CD4-positive, alpha-beta T cell treated with Interleukin-2 at 100 ng/mL for 4 hours (primary cell): Measurements from ENCODE around the gene ERAL1.

Source experiments
- DNase-seq: peaks from one replicate; pipeline ENCODE4 v3.0.0-alpha.2; 2020; ENCODE audit warnings: low spot score

The ERAL1 gene

GRCh38 chr17:28879886-28880571 is 25.2 kb downstream of the ERAL1 start:
- no peak for DNase-seq

DNA sequence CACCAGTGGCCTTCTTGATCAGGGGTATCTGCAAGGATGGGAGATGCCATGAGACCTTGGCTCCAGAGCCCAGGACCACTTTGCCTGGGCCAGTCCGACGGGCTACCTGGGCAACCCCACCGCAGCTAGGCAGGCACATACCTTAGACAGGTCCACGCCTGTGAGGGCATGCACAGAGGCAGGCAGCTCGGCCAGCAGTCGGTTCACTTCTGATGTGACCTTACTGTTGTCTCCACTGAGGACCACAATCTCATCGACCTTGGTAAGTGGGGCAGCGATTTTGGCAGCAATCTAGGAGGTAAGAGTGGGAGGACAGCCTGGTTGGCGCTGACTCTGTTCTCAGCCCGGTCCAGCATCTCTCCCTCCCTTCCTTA is 25.7 kb downstream of the ERAL1 start:
- no peak for DNase-seq

DNA sequence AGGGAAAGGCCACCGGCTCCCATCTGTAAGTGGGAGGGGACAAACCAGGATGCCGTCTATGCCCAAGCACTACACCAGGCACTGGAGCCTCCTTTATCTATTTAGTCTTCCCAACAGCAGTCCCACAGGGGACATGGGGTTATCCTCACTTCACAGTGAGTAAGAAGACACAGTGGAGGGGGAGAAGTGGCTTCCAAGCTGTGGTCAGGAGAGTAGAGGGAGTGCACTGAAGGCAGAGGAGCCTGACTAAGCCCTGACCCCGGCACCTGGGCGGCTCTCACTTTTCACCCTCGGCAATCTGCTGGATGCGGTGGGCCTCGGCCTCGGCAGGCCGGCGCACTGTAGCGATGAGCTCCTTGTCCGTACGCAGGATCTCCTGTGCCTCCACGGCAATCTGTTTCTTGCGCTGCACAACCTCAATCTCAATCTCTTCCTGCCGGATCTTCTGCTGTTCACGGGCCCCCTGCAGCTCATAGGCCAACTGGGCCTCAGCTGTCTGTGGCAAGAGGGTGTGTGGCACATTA is 26.8 kb downstream of the ERAL1 start:
- DNase-seq = no peak

DNA sequence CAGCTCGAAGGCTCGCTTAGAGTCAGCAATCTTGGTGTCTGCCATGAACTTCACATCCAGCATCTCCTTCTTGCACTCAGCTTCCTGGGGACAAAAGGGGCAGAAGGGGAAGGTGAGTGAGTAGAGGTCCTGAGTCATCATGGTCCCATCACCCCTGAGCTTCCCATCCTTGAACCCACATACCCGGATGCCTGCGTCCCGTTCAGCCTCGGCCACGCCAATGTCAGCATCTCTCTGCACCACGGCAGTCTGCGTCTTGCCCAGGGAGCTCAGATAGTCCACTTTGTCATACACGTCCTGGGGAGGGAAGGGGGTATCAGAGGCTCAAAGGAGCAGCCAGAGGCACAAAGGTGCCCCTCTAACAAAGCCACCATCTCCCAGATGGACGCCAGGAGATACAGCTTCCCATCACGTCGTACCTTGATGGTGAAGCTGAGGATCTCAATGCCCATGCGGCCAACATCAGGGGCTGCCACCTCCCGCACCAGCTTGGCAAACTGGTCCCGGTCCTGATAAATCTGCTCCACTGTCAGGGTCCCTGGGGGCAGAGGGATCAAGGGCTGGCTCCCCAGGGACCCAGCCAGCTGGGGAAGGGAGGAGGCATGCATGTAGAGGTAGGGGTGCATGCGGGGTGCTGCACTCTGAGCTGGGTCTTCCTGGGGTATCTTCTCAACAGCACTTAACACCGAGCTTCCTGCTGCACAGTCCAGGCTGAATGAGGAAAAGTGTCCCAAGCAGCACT is 27.5 kb downstream of the ERAL1 start:
- no peak for DNase-seq

- no peak for DNase-seq
Measured at GRCh38 chr17:28883967-28884702, 29.3 kb downstream of the ERAL1 start.

- no peak for DNase-seq
Measured at GRCh38 chr17:28885363-28885762, 30.5 kb downstream of the ERAL1 start.

- no peak for DNase-seq
Measured at GRCh38 chr17:28885951-28886350, 31.1 kb downstream of the ERAL1 start.

- DNase-seq = no peak
Measured at GRCh38 chr17:28887871-28888471, 33.2 kb downstream of the ERAL1 start.

GRCh38 chr17:28888832-28889231 is 34.0 kb downstream of the ERAL1 start:
- no peak for DNase-seq

GRCh38 chr17:28889996-28890395 is 35.2 kb downstream of the ERAL1 start:
- no peak for DNase-seq

DNA sequence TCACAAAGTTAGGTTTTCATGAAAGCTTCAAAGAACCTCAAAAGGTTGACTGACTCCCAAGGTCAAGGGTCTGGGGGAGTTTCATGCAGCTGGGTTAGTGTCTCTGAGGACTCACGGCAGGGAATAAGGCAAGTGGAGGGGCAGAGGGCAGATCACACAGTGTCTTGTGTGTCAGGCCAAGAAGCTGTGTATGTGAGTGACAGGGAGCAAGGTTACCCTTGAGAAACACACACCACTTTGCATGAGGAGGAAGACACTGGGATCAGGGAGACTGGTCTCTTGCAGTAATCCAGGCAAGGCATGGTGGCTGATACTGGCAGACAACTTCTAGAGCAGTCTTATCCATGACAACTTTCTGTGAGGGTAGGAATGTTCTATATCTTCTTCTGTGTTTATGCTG is 36.4 kb downstream of the ERAL1 start:
- DNase-seq = no peak

GRCh38 chr17:28892024-28892423 is 37.2 kb downstream of the ERAL1 start:
- DNase-seq = no peak

DNA sequence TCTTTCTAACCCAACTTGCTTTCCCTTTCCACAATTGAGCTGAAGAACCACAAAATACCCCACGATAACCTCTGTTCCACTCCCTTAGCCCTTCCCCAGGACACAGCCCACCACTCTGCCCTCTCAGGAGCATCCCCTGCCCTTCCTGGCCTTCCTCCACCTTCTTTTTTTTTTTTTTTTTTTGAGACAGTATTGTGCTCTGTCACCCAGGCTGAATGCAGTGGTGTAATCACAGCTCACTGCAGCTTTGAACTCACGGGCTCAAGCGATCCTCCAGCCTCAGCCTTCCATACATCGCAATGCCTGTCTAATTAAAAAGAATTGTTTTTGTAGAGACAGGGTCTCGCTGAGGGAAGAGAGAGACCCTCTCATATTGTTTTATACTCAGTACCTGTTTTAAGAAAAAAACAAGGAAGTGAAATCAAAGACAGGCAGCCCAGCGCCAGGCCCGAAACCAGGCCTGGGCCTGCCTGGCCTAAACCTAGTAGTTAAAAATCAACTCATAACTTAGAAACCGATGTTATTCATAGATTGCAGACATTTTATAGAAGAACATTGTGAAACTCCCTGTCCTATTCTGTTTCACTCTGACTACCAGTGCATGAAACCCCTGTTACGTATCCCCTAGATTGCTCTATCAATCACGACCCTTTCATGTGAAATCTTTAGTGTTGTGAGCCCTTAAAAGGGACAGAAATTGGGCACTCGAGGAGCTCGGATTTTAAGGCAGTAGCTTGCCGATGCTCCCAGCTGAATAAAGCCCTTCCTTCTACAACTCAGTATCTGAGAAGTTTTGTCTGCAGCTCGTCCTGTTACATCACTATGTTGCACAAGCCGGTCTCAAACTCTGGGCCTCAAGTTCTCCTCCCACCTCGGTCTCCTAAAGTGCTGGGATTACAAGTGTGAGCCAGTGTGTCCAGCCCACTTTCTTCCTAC is 38.7 kb downstream of the ERAL1 start:
- DNase-seq = peak; percentile 15

DNA sequence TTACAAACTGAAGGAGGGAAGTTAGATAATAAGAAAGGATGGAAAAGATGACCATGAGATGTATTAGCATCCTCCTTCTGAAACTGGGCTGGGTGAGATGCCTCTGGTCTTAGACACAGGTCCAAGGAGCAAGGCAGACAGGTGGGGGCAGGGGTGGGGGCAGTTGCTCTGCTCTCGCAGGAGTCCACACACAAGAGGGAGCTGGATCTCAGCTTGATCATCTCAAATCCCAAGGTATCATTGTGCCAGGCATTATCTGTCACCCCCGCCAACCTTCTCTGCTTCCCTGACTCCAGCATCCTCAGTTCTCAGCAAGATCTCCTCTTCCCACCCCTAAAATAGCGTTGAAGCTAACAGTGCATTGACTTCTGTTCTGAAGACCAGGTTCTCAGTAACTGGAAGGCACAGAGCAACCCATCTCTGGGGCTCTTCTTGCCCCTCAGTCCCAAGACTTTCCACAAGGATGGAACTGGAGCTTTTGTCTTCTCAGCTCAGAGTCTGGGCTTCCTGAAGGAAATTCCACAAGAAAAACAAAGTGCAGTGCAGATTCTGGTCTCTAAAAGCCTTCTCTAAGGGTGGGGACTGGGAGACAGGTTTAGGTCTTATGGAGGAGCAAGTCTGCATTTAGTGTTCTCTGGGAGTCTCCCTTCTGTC is 41.1 kb downstream of the ERAL1 start:
- DNase-seq = no peak

DNA sequence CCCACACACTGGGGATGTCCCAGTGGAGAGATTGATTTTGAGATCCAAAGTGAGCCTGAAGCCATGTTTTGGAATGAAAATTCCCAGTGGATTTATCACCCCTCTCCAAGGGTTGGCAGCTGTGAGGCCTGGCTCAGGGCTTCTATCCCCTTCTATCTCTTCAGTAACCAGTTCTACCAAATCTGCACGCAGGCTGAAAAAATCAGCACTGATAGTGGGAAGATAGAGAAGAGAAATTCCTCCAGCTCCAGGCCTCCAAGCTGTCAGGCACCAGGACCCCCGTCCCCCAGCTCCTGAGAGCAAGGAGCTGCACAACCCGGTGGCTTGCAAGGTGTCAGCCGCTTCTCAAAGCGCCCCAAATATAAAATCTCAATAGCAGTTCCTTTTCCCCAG is 41.7 kb downstream of the ERAL1 start:
- no peak for DNase-seq

DNA sequence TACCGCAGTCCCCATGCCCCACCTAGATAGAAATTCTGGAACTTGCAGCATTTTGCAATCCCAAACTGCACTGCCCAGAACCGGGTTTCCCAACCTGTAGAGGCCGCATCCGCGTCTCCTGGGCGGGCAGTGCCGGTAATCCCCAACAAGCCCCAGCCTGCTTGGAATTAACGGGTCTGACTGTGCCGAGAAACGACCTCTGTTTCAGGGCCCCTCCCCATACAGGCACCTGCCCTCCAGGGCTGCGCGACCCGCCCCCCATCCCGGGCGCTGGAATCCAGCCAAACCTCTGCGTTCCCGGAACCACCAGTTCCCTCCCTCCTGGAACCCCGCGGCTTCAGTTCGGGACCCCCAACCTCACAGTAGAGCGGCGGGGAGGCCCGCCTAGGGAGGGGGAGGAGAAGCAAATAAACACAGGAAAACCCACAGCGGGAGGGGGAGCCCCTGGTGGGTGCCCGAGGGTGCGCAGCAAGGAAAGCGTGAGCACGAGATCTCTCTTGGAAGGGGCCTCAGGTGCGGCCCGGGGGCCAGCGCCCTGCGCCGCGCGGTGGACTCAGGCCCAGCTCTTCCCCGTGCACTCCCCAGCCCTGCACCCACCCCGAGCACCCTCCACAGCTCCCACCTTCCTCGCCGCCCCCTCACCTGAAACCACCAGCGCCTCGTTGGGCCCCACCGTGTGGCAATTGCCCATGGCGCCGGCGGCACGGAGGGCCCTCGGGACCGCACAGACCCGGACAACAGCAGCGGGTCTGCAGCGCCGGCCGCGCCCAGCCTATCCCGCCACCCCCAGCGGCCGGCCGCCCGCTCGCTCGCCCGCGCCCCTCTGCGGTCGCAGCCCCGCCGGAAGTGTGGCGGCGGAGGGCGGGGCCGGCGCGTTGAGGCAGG is 42.3 kb downstream of the ERAL1 start, which contains the start of gene FLOT2:
FLOT2 (minus strand) TSS at position 850 of the 885 bp plus-strand sequence; CDS start at position 691, 159 bp downstream.
- DNase-seq = peak; percentile 69

DNA sequence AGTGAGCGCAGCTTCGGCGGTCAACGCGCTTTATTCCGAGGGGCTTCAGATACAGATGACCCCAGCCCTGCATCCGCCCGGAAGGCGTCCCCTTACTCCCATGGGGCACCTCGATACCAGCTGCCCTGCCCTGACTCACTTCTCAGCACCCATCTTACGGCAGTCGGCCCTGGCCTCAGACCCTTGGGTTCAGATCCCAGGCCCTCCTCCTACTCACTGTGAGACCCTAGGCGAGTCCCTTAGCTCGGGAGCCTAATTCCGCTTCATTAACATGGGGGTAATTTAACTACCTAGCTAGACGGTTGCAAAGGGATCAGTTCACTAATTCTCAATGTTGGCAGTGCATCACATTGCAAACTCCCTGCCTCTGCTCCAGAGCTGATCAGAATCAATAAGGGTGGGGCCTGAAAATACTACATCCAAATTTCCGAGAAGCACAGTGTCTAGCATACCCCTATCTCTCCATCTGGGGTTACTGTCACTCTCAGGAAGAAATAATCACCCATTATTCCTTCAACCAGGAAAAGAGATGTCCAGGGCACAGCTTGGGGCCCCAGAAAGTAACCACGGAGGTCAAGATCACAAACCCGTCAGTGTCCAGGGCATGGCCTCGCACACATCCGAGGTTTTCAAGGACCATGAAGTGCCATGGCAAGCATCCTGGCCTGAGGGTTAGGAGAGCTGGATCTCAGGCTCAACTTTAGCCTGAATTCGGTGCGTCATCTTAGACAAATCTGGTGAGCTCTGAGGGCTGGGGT is 43.1 kb downstream of the ERAL1 start:
- DNase-seq = peak; percentile 42

DNA sequence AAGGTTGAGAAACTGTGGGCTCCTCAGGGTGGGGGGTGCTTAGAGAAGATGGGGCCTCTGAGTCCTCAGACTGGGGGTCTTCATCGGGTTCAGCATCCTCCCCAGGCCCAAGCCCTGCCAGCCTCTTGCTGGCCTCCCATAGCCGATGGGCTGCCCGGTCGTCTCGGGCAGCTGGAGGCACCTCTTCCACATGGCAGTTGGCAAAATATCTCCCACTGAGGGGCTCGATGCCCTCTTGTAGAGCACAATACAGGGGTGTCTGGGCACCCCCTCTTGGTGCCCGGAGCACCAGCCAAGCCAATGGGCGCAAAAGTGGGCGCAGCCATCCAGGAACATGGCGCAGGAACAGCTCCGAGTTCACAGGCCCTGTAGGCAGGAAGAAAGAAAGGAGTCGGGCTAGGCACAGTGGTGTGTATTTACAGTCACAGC is 43.7 kb downstream of the ERAL1 start:
- DNase-seq = no peak
